SK-N-SH treated with all-trans-retinoic acid at 6 μM for 48 hours (cell line): ENCODE results near the gene ATP1A3.

Source experiments
- ATAC-seq: fragments of 200-7000 bp; cut with Tn5 transposase; 3 replicates; pipeline ENCODE4 v1.9.1; 2020; ENCODE audit warnings: mild to moderate bottlenecking, moderate library complexity
- BACH2 ChIP-seq: fragments of 250-450 bp; sonication (Bioruptor Pico); IDR thresholded peaks from 2 replicates; pipeline ENCODE4 v1.9.0; 2021; ENCODE audit warnings: mild to moderate bottlenecking, borderline replicate concordance
- CREB5 ChIP-seq: fragments of 250-450 bp; sonication (Bioruptor Pico); IDR thresholded peaks from 2 replicates; pipeline ENCODE4 v1.5.1; 2020; ENCODE audit warnings: low read depth, mild to moderate bottlenecking, moderate library complexity
- CSDC2 ChIP-seq: fragments of 250-450 bp; sonication (Bioruptor Pico); IDR thresholded peaks from 2 replicates; pipeline ENCODE4 v1.5.0; 2020; ENCODE audit warnings: mild to moderate bottlenecking, moderate library complexity
- CSRNP3 ChIP-seq: fragments of 250-450 bp; sonication (Bioruptor Pico); IDR thresholded peaks from 2 replicates; pipeline ENCODE4 v1.5.1; 2021; ENCODE audit warnings: mild to moderate bottlenecking, moderate library complexity
- GLIS3 ChIP-seq: fragments of 250-450 bp; sonication (Bioruptor Pico); IDR thresholded peaks from 2 replicates; pipeline ENCODE4 v1.5.0; 2020; ENCODE audit warnings: mild to moderate bottlenecking, moderate library complexity
- OSR1 ChIP-seq: fragments of 250-450 bp; sonication (Bioruptor Pico); IDR thresholded peaks from 2 replicates; pipeline ENCODE4 v1.8.0; 2022; ENCODE audit warnings: moderate library complexity, mild to moderate bottlenecking, inconsistent platforms
- PATZ1 ChIP-seq: fragments of 250-450 bp; sonication (Bioruptor Pico); IDR thresholded peaks from 2 replicates; pipeline ENCODE4 v1.8.0; 2020; ENCODE audit warnings: mild to moderate bottlenecking, moderate library complexity, borderline replicate concordance
- POU6F1 ChIP-seq: fragments of 250-450 bp; sonication (Bioruptor Pico); IDR thresholded peaks from 2 replicates; pipeline ENCODE4 v1.8.0; 2021; ENCODE audit warnings: low read depth, mild to moderate bottlenecking, moderate library complexity, borderline replicate concordance
- SNAI2 ChIP-seq: fragments of 250-450 bp; sonication (Bioruptor Pico); IDR thresholded peaks from 2 replicates; pipeline ENCODE4 v1.5.0; 2020; ENCODE audit warnings: mild to moderate bottlenecking, moderate library complexity
- TCF4 ChIP-seq: fragments of 250-450 bp; sonication (Bioruptor Pico); IDR thresholded peaks from 2 replicates; pipeline ENCODE4 v1.8.0; 2021; ENCODE audit warnings: mild to moderate bottlenecking, moderate library complexity, borderline replicate concordance
- ZC3H10 ChIP-seq: fragments of 250-450 bp; sonication (Bioruptor Pico); IDR thresholded peaks from 2 replicates; pipeline ENCODE4 v1.5.1; 2021; ENCODE audit warnings: mild to moderate bottlenecking, moderate library complexity
- ZFP3 ChIP-seq: fragments of 250-450 bp; sonication (Bioruptor Pico); IDR thresholded peaks from 2 replicates; pipeline ENCODE4 v1.5.0; 2020; ENCODE audit warnings: mild to moderate bottlenecking, moderate library complexity
- ZFP30 ChIP-seq: fragments of 450-650 bp; formaldehyde crosslinking; IDR thresholded peaks from 2 replicates; pipeline ENCODE4 v1.5.0; 2022; ENCODE audit warnings: mild to moderate bottlenecking, moderate library complexity
- ZNF70 ChIP-seq: fragments of 450-650 bp; formaldehyde crosslinking; IDR thresholded peaks from 2 replicates; pipeline ENCODE4 v1.5.0; 2020; ENCODE audit warnings: mild to moderate bottlenecking, moderate library complexity

Gene ATP1A3

GRCh38 chr19:41918095-41918494 lies 75.9 kb downstream of the ATP1A3 start:
- no peak for ATAC-seq
- TF ChIP-seq CREB5 (no peak), ZFP3 (CRISPR knock-in tag) (no peak), ZC3H10 (CRISPR knock-in tag) (no peak), TCF4 (CRISPR knock-in tag) (no peak), POU6F1 (CRISPR knock-in tag) (no peak)
- TF ChIP-seq, all 23 proteins: peak for 0

- no peak for TF ChIP-seq ZC3H10 (CRISPR knock-in tag)
- no peak for TF ChIP-seq PATZ1
- no peak for TF ChIP-seq SNAI2 (CRISPR knock-in tag)
- TF ChIP-seq POU6F1 (CRISPR knock-in tag) = no peak
- no peak for TF ChIP-seq OSR1
- no peak for TF ChIP-seq TCF4 (CRISPR knock-in tag)
- no peak for TF ChIP-seq CSRNP3 (CRISPR knock-in tag)
- no peak for TF ChIP-seq ZNF70
- no peak for TF ChIP-seq CSDC2 (CRISPR knock-in tag)
- TF ChIP-seq BACH2 (CRISPR knock-in tag) = no peak
- TF ChIP-seq ZFP30 (CRISPR knock-in tag) = no peak
- no peak for TF ChIP-seq GLIS3 (CRISPR knock-in tag)
- no peak for TF ChIP-seq ZFP3 (CRISPR knock-in tag)
- no peak for TF ChIP-seq CREB5
- no peak for ATAC-seq
These were observed 76.4 kb downstream of the ATP1A3 start for GRCh38 chr19:41917676-41918075.
